ENCODE measurements around the gene RABEP2.
A peak's percentile ranks its signal among the peaks of the same experiment; 100 is the strongest.
"Not testable (repeated sequence)": the region's sequence is repeated elsewhere in the genome, so short reads cannot be mapped to it uniquely, and the experiment has no call there.

The RABEP2 gene

GRCh38 chr16:28903344-28904042 is 21.5 kb downstream of the RABEP2 start:
- DNase-seq, result no peak

GRCh38 chr16:28902909-28903308 is 22.1 kb downstream of the RABEP2 start:
- DNase-seq, result no peak

- DNase-seq, result no peak
These were observed 23.2 kb downstream of the RABEP2 start for GRCh38 chr16:28901862-28902261.

- no peak for DNase-seq
These were observed 24.4 kb downstream of the RABEP2 start for GRCh38 chr16:28900601-28901000.

DNA sequence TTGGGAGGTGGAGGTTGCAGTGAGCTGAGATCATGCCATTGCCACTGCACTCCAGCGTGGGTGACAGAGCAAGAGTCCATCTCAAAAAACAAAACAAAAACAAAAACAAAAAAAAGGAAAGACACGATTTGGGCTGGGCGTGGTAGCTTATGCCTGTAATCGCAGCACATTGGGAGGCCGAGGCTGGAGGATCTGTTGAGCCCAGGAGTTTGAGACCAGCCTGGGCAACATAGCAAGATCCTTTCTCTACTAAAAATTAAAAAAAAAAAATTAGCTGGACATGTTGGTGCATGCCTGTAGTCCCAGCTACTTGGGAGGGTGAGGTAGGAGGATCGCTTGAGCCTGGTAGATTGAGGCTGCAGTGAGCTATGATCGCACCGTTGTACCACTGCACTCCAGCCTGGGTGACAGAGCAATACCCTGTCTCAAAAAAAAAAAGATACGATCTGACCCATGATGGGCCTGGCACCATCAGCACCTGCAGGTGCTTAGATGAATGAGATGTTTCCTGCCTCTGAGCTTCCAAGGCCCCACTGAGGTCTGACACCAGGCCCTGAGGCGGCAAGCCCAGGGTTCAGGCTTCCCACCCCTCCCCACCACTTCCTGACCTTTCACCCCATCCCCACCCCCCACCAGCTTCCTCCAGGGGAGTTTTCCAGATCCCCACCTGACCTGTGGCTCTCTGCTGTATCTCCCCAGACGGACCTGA is 25.0 kb downstream of the RABEP2 start:
- DNase-seq, result no peak

- DNase-seq, result no peak
These were observed 26.1 kb downstream of the RABEP2 start for GRCh38 chr16:28898942-28899341.

DNA sequence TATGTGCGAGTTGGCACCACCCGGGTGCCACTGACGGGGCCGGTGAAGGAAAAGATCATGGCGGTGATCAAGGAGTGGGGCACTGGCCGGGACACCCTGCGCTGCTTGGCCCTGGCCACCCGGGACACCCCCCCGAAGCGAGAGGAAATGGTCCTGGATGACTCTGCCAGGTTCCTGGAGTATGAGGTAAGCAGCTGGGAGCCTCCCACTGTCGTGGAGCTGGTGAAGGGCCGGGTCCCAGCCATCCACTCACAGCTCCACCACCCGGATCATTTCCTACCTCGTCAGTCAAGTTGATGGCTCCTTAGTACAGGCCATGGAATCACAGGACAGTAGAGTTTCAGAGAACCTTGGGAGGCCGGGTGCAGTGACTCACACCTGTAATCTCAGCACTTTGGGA is 26.8 kb downstream of the RABEP2 start:
- no peak for DNase-seq

- no peak for DNase-seq
These were observed 27.2 kb downstream of the RABEP2 start for GRCh38 chr16:28897826-28898225.

- no peak for DNase-seq
These were observed 29.4 kb downstream of the RABEP2 start for GRCh38 chr16:28895609-28896008.

- DNase-seq, result no peak
These were observed 31.7 kb downstream of the RABEP2 start for GRCh38 chr16:28893291-28893690.

DNA sequence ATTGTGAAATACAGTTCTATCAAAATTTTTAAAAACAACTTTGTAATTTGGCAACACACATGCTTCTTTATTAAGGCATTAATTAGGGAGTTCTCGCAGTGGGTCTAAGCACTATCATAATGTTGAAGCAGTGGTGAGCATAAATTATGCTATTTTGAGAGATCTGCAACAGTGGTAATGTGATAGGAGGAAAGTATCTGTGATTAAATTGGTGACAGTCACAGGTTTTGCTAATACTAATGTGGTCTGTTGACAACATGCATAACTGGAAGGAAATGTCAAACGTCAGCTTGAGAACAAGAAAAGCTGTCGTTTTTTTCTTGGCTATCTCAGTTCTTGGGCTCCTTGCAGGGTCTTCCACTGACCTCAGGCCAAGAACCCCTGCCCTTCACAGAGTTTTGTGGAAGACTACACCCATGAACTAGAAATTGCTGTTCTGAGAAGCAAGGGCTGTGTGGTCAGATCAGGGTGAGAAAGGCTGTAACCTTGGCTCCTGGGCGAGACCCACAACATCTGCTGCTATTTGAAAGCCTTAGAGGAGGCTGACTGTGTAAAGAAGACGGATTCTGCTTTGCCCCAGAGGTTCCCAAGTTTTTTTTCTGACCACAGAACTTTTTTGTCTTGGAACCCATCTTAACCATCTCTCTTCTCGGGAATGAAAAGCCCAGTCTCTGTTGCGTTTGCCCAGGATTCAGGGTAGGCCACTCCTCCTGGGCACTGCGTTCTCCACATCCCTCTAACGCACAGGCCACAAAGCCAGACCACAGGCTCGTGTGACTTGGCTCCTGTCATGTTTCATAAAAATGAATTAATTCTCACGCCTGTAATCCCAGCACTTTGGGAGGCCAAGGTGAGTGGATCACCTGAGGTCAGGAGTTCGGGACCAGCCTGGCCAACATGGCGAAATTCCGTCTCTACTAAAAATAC is 32.8 kb downstream of the RABEP2 start:
- no peak for DNase-seq

DNA sequence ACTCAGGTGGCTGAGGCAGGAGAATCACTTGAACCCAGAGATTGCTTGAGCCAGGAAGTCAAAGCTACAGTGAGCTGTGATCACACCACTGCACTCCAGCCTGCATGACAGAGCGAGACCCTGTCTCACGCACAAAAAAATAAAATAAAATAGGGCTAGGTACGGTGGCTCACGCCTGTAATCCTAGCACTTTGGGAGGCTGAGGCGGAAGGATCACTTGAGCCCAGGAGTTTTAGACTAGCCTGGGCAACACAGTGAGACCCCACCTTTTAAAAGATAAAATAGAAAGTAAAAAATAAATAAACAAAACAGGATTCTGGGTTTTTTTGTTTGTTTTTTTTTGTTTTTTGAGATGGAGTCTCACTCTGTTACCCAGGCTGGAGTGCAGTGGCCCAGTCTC is 34.7 kb downstream of the RABEP2 start:
- not testable (repeated sequence) for DNase-seq

GRCh38 chr16:28886945-28887344 is 38.1 kb downstream of the RABEP2 start:
- no peak for DNase-seq

DNA sequence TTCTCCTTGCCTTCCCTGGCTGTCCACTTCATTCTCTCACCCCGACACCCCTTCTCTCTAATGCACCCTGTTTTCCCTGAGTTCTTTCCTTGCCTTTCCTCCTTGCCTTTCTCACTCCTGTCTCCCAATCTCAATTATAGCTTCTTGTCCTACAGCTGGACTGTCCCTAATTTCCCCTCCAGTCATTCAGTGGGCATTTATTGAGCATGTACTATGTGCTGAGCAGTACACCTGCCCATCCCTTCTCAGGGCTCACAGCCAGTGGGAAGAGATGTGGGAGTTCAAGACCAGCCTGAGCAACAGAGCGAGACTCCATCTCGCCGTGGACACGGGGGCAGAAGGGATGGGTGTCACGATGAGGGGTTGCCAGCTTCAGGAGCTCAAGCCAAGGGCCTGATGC is 41.0 kb downstream of the RABEP2 start:
- DNase-seq, result no peak

DNA sequence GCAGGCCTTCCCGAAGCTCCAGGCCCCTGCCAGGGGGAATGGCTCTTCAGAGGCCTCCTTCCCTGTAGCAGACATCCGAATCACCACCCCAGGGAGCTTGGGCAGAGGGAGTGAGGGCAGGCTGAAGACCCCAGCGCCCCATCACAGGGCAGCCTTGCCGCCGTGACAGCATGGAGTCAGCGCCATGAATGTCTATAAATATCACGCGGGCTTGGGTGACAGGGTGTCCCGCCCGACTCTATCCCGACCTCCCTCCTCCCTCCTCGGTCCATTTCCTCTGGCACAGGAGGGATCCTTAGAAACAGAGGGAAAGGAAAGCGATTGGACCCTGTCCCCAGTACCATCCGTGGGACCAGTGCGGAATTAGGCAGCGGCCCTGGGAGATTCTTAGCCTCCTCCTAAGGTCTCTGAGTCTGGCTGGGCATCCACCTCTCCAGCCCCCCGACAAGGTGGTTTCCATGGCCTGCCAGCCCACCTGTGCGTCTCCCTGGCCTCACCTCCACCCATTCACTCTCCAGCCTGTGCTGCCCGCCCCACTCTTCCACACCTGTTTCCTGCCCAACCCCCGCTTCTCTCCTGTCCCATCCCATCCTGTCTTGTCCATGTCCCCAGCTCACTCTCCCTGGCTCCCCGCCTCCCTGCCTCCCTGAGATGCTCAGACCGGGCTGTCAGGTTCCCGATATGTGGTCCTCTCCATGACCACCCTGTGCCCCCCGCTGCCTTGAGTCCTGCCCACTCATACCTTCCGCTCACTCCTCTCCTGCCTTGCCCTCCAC is 41.6 kb downstream of the RABEP2 start:
- DNase-seq, result no peak

DNA sequence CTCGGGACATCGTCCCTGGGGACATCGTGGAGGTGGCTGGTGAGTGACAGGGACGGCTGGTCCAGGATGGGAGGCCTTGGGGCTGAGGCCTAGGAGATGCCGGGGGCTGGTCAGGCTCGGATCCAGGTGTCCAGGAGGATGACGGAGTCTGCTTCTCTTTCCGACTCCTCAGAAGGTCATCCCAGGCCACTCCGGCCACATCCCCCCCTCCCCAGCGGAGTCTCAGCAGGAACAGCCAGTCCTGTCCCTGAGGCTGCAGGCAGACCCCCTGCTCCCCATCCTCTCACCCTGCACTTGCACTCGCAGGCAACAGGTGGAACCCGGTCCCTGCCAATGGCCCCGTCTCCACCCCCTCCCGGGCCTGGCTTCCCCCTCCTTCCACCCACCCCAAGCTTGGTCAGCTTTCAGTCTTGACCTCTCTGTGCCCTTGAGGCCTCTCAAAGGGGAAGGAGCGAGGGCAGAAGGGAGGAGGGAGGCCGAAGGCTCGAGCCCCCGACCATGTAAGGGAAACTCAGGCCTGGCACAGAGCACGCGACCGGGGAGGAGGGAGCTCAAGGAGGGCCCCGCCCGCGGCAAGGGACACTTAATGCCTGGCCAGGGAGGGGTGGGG is 42.4 kb downstream of the RABEP2 start:
- no peak for DNase-seq

DNA sequence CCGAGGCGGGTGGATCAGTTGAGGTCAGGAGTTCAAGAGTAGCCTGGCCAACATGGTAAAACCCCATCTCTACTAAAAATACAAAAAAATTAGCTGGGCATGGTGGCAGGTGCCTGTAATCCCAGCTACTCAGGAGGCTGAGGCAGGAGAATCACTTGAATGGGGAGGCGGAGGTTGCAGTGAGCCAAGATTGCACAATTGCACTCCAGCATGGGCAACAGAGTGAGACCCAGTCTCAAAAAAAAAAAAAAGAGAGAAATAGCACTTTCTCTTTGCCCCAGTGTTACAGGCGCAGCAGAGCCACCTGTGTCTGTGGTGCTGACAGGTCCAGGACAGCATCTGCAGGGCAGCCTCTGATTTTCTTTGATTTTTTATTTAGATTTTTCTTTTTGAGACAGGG is 43.5 kb downstream of the RABEP2 start:
- not testable (repeated sequence) for DNase-seq

- DNase-seq, result no peak
These were observed 44.1 kb downstream of the RABEP2 start for GRCh38 chr16:28880955-28881354.

GRCh38 chr16:28880589-28880915 is 44.5 kb downstream of the RABEP2 start:
- DNase-seq, result no peak

- peak; percentile 95 for DNase-seq
These were observed 45.0 kb downstream of the RABEP2 start for GRCh38 chr16:28879841-28880588.

DNA sequence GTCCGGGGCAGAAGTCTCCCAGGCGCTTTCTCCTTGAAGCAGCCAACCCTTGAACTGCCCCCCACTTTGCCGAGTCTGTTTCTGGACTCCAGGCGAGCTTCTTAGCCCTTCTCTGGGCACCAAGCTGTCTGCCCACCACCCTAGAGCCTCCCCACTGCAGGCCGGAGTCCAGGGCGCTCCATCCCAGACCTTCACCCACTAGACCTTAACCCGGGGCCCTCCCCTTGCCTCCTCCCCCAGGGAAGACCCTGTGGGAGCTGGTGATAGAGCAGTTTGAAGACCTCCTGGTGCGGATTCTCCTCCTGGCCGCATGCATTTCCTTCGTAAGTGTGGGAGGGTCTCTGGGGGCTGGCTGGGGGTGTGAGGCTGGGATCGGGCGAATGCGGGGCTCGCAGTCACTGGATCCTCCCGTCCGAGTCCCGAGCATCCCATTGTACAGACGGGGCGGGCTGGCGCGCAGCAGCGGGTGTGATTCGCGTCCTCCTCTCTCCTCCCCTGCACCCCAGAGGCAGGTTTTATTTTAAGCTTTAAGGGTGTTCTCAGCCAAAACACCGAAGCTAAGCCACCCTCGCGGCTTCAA is 45.7 kb downstream of the RABEP2 start:
- peak; percentile 13 for DNase-seq
